Activated naive CD8-positive, alpha-beta T cell treated with anti-CD3 and anti-CD28 coated beads, Interleukin-2, amount 10 ng/mL, durations not matched to agents 7 days and 5 days (primary cell): ENCODE data around the gene PIK3CG. TPM values are rescaled to one million over a fixed set of nuclear protein-coding genes. Genes with fewer than 3 reads are reported as not detected.
A peak's percentile ranks its signal among the peaks of the same experiment; 100 is the strongest.

Experiments
- ATAC-seq: fragments of 150-1000 bp; cut with Tn5 transposase; one replicate; pipeline ENCODE4 v1.10.0; 2021; ENCODE audit warnings: low read depth, moderate library complexity
- POLR2A ChIA-PET: fragments of 350-600 bp; sonication (Branson Sonifier 250); formaldehyde crosslinking; loops from one replicate; lab custom pipeline; 2021; ENCODE audit warnings: antibody characterized with exemption; lab: Charles Lee
- DNase-seq: peaks from one replicate; pipeline ENCODE4 v3.0.0; 2021
- H3K27ac Mint-ChIP-seq: one replicate; pipeline ENCODE4 v1.8.0; 2022; ENCODE audit warnings: mild to moderate bottlenecking, mixed read lengths
- H3K27me3 Mint-ChIP-seq: one replicate; pipeline ENCODE4 v1.8.0; 2022; ENCODE audit warnings: mild to moderate bottlenecking, moderate library complexity, mixed read lengths
- H3K36me3 Mint-ChIP-seq: one replicate; pipeline ENCODE4 v1.8.0; 2021; ENCODE audit warnings: mild to moderate bottlenecking, mixed read lengths
- H3K4me1 Mint-ChIP-seq: one replicate; pipeline ENCODE4 v1.8.0; 2021; ENCODE audit warnings: mixed read lengths
- H3K4me3 Mint-ChIP-seq: one replicate; pipeline ENCODE4 v1.8.0; 2022; ENCODE audit warnings: mild to moderate bottlenecking, moderate library complexity, mixed read lengths
- H3K9me3 Mint-ChIP-seq: one replicate; pipeline ENCODE4 v1.8.0; 2021; ENCODE audit warnings: mixed read lengths
- total RNA-seq, 2 experiments: library from RNA; stranded (reverse); gene quantifications; one replicate each; pipeline ENCODE4 v1.2.3, GENCODE V29; 2021

The PIK3CG gene
- total RNA-seq, 2 experiments from 2014 or later: 54.1 to 55.9 TPM

- Mint-ChIP-seq H3K36me3 (peaks cover 32% of the 10 kb centered on the region), H3K4me3 (peak overlapping the region; percentile 95), H3K27me3 (no peaks in the 10 kb centered on the region), H3K9me3 (peaks cover 4% of the 10 kb centered on the region), H3K27ac (peak overlapping the region; percentile 85), H3K4me1 (peaks cover 45% of the 10 kb centered on the region)
- DNase-seq: no peak
- no peak for ATAC-seq
- POLR2A ChIA-PET: interaction anchor here (2.8 kb wide), 1 partner anchor 302 kb away, joined by 11 read pairs; the partner anchor contains the start of gene HBP1
Observed at GRCh38 chr7:106866298-106867281, 1.5 kb downstream of the PIK3CG start.

DNA sequence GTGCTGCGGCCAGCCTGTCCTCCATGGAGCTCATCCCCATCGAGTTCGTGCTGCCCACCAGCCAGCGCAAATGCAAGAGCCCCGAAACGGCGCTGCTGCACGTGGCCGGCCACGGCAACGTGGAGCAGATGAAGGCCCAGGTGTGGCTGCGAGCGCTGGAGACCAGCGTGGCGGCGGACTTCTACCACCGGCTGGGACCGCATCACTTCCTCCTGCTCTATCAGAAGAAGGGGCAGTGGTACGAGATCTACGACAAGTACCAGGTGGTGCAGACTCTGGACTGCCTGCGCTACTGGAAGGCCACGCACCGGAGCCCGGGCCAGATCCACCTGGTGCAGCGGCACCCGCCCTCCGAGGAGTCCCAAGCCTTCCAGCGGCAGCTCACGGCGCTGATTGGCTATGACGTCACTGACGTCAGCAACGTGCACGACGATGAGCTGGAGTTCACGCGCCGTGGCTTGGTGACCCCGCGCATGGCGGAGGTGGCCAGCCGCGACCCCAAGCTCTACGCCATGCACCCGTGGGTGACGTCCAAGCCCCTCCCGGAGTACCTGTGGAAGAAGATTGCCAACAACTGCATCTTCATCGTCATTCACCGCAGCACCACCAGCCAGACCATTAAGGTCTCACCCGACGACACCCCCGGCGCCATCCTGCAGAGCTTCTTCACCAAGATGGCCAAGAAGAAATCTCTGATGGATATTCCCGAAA is 2.7 kb downstream of the PIK3CG start:
- Mint-ChIP-seq H3K9me3 (peaks cover under 1% of the 10 kb centered on the region), H3K27ac (no peak overlapping the region), H3K4me1 (peaks cover 52% of the 10 kb centered on the region), H3K27me3 (no peaks in the 10 kb centered on the region), H3K36me3 (peaks cover 42% of the 10 kb centered on the region), H3K4me3 (peak overlapping the region; percentile 58)
- no peak for DNase-seq
- POLR2A ChIA-PET: interaction anchor here (0.5 to 2.8 kb wide), 2 partner anchors 82 to 301 kb away, joined by 4 to 11 read pairs; partner anchors contain the start of gene HBP1
- ATAC-seq: no peak

DNA sequence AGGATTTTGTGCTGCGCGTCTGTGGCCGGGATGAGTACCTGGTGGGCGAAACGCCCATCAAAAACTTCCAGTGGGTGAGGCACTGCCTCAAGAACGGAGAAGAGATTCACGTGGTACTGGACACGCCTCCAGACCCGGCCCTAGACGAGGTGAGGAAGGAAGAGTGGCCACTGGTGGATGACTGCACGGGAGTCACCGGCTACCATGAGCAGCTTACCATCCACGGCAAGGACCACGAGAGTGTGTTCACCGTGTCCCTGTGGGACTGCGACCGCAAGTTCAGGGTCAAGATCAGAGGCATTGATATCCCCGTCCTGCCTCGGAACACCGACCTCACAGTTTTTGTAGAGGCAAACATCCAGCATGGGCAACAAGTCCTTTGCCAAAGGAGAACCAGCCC is 3.3 kb downstream of the PIK3CG start:
- DNase-seq (no peak), ATAC-seq (no peak)
- H3K27me3 Mint-ChIP-seq: no peaks in the 10 kb centered on the region
- no peak overlapping the region for H3K27ac Mint-ChIP-seq
- peak overlapping the region; percentile 58 for H3K4me3 Mint-ChIP-seq
- H3K36me3 Mint-ChIP-seq: peaks cover 46% of the 10 kb centered on the region
- no peaks in the 10 kb centered on the region for H3K9me3 Mint-ChIP-seq
- POLR2A ChIA-PET: interaction anchor here (2.8 kb wide), 1 partner anchor 300 kb away, joined by 11 read pairs; the partner anchor contains the start of gene HBP1
- H3K4me1 Mint-ChIP-seq: peaks cover 54% of the 10 kb centered on the region

- ATAC-seq: no peak
- POLR2A ChIA-PET: no interaction called here
- peaks cover 51% of the 10 kb centered on the region for H3K4me1 Mint-ChIP-seq
Observed at GRCh38 chr7:106869954-106870353, 4.9 kb downstream of the PIK3CG start.

GRCh38 chr7:106870528-106870927 is 5.4 kb downstream of the PIK3CG start:
- ATAC-seq (no peak), DNase-seq (no peak)
- Mint-ChIP-seq H3K9me3 (peaks cover 2% of the 10 kb centered on the region), H3K27ac (peak overlapping the region; percentile 59), H3K27me3 (no peaks in the 10 kb centered on the region), H3K36me3 (peaks cover 68% of the 10 kb centered on the region), H3K4me1 (peaks cover 49% of the 10 kb centered on the region), H3K4me3 (peak overlapping the region; percentile 58)
- POLR2A ChIA-PET: interaction anchor here (0.8 to 1.0 kb wide), 2 partner anchors 9 to 298 kb away, joined by 3 read pairs; partner anchors contain the start of gene HBP1

More at GRCh38 chr7:106869954-106870353, 4.9 kb downstream of the PIK3CG start:
- Mint-ChIP-seq H3K27ac (peak overlapping the region; percentile 59), H3K36me3 (peaks cover 62% of the 10 kb centered on the region), H3K9me3 (peaks cover 1% of the 10 kb centered on the region), H3K4me3 (peak overlapping the region; percentile 58), H3K27me3 (no peaks in the 10 kb centered on the region)
- no peak for DNase-seq

DNA sequence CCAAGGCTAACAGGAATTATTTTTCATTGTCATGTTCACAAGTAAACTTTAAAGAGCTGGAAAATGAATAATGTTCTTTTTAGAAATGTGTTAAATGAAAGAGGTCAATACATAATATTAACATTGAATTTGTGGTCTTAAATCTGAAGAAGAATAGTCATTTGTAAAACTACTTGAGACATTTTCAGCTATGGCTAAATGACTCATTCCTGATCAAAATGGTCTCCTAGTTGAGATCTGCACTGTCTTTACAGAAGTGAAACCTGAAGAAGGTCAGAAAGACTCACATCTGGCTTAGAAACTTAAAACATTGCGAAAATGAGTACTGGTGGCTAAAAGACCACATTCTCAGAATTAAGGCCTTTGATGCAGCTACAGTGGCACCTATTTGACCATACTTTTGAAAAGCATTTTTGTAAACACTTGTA is 5.9 kb downstream of the PIK3CG start:
- no peaks in the 10 kb centered on the region for H3K27me3 Mint-ChIP-seq
- H3K9me3 Mint-ChIP-seq: peaks cover 2% of the 10 kb centered on the region
- peak; percentile 88 for ATAC-seq
- H3K4me1 Mint-ChIP-seq: peaks cover 49% of the 10 kb centered on the region
- peak overlapping the region; percentile 44 for H3K27ac Mint-ChIP-seq
- no peak for DNase-seq
- H3K36me3 Mint-ChIP-seq: peaks cover 70% of the 10 kb centered on the region
- POLR2A ChIA-PET: interaction anchor here (0.8 to 1.0 kb wide), 2 partner anchors 9 to 298 kb away, joined by 3 read pairs; partner anchors contain the start of gene HBP1
- H3K4me3 Mint-ChIP-seq: peak overlapping the region; percentile 58

GRCh38 chr7:106871793-106872571 is 6.9 kb downstream of the PIK3CG start:
- POLR2A ChIA-PET: no interaction called here
- Mint-ChIP-seq H3K27ac (peak overlapping the region; percentile 27), H3K36me3 (peaks cover 73% of the 10 kb centered on the region), H3K4me3 (peak overlapping the region; percentile 58), H3K27me3 (no peaks in the 10 kb centered on the region), H3K9me3 (peaks cover 2% of the 10 kb centered on the region), H3K4me1 (peaks cover 47% of the 10 kb centered on the region)
- no peak for DNase-seq
- no peak for ATAC-seq

DNA sequence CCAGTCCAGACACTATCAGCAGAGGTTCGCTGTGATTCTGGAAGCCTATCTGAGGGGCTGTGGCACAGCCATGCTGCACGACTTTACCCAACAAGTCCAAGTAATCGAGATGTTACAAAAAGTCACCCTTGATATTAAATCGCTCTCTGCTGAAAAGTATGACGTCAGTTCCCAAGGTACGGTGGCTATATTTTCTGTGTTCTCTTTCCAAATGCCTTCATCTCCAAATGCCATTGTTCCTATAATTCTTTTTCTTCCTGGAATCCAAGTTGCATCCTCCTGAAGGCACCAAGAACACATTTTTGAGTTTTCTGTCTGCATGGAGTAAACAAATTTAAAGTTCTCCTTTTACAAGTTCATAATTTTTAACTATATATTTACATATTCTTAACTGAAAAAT is 7.7 kb downstream of the PIK3CG start:
- DNase-seq: no peak
- H3K9me3 Mint-ChIP-seq: peaks cover 2% of the 10 kb centered on the region
- peak overlapping the region; percentile 58 for H3K4me3 Mint-ChIP-seq
- POLR2A ChIA-PET: no interaction called here
- H3K27me3 Mint-ChIP-seq: no peaks in the 10 kb centered on the region
- ATAC-seq: no peak
- peaks cover 74% of the 10 kb centered on the region for H3K36me3 Mint-ChIP-seq
- H3K27ac Mint-ChIP-seq: no peak overlapping the region
- peaks cover 51% of the 10 kb centered on the region for H3K4me1 Mint-ChIP-seq

- Mint-ChIP-seq H3K36me3 (peaks cover 75% of the 10 kb centered on the region), H3K27me3 (no peaks in the 10 kb centered on the region), H3K4me3 (no peak overlapping the region), H3K9me3 (peaks cover 2% of the 10 kb centered on the region), H3K4me1 (peaks cover 56% of the 10 kb centered on the region), H3K27ac (no peak overlapping the region)
- POLR2A ChIA-PET: no interaction called here
- no peak for ATAC-seq
- no peak for DNase-seq
Observed at GRCh38 chr7:106874076-106874475, 9.0 kb downstream of the PIK3CG start.

GRCh38 chr7:106875508-106875907 is 10.4 kb downstream of the PIK3CG start:
- POLR2A ChIA-PET: no interaction called here
- Mint-ChIP-seq H3K4me3 (no peak overlapping the region), H3K36me3 (peaks cover 73% of the 10 kb centered on the region), H3K4me1 (peaks cover 44% of the 10 kb centered on the region), H3K9me3 (peaks cover 2% of the 10 kb centered on the region), H3K27me3 (no peaks in the 10 kb centered on the region), H3K27ac (no peak overlapping the region)
- ATAC-seq (no peak), DNase-seq (no peak)

GRCh38 chr7:106878748-106879439 is 13.8 kb downstream of the PIK3CG start:
- Mint-ChIP-seq H3K4me1 (peaks cover 27% of the 10 kb centered on the region), H3K36me3 (peaks cover 82% of the 10 kb centered on the region), H3K27ac (no peak overlapping the region), H3K27me3 (no peaks in the 10 kb centered on the region), H3K4me3 (peak overlapping the region; percentile 5), H3K9me3 (peaks cover 2% of the 10 kb centered on the region)
- DNase-seq (no peak), ATAC-seq (no peak)
- POLR2A ChIA-PET: no interaction called here

DNA sequence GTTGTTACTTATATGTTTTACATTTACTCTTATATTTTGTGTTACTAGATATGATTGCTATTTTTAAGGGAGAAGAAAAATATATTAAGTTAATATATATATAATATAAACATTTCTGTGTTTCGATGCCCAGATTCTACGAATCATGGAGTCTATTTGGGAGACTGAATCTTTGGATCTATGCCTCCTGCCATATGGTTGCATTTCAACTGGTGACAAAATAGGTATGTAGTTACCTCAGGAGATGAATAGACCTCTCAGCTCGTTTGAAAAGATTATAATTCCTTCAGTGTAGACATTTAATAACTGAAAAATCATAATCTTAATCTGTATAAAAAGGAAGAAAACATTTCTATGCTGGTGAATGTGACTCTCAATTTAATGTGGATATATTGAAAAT is 16.9 kb downstream of the PIK3CG start:
- Mint-ChIP-seq H3K27ac (no peak overlapping the region), H3K4me1 (peaks cover 23% of the 10 kb centered on the region), H3K36me3 (peaks cover 83% of the 10 kb centered on the region), H3K4me3 (no peak overlapping the region), H3K27me3 (no peaks in the 10 kb centered on the region), H3K9me3 (no peaks in the 10 kb centered on the region)
- DNase-seq (no peak), ATAC-seq (no peak)
- POLR2A ChIA-PET: no interaction called here
